ENCODE results near the gene SLC34A1. TPM values are rescaled to one million over a fixed set of nuclear protein-coding genes. Genes with fewer than 3 reads are reported as not detected.
A peak's percentile ranks its signal among the peaks of the same experiment; 100 is the strongest.

The SLC34A1 gene
- total RNA-seq, 2 donors from 2014 or later: 0.19 to 0.21 TPM

GRCh38 chr5:177425196-177425800, 41.1 kb downstream of the SLC34A1 start:
- Mint-ChIP-seq H3K36me3 (ENCODE audit: insufficient read depth in 2 of 2) (peaks cover 2 to 6% of the 10 kb centered on the region in 2 donors), H3K9me3 (no peaks in the 10 kb centered on the region), H3K27ac (peak overlapping the region; percentile 86), H3K27me3 (ENCODE audit: low read depth) (no peaks in the 10 kb centered on the region), H3K4me3 (peak overlapping the region; percentile 81 to 88), H3K4me1 (ENCODE audit: low read depth) (peaks cover 37% of the 10 kb centered on the region)
- DNase-seq (no peak), ATAC-seq (replicated peaks in 1 of 2) (no peak)

GRCh38 chr5:177425801-177426565, 41.7 kb downstream of the SLC34A1 start:
- DNase-seq: peak; percentile 100
- peaks cover 2 to 7% of the 10 kb centered on the region in 2 donors for H3K36me3 Mint-ChIP-seq (ENCODE audit: insufficient read depth in 2 of 2)
- H3K27me3 Mint-ChIP-seq (ENCODE audit: low read depth): no peaks in the 10 kb centered on the region
- peak overlapping the region; percentile 81 to 88 for H3K4me3 Mint-ChIP-seq
- peaks cover 43% of the 10 kb centered on the region for H3K4me1 Mint-ChIP-seq (ENCODE audit: low read depth)
- H3K27ac Mint-ChIP-seq: peak overlapping the region; percentile 86
- peak; percentile 79 to 80 for ATAC-seq (replicated peaks in 1 of 2)
- no peaks in the 10 kb centered on the region for H3K9me3 Mint-ChIP-seq

- Mint-ChIP-seq H3K4me3 (peak within 1 kb of the TSS; percentile 93 to 95), H3K27me3 (ENCODE audit: low read depth) (no peaks in the 10 kb centered on the region), H3K27ac (peak within 1 kb of the TSS; percentile 86), H3K9me3 (no peaks in the 10 kb centered on the region), H3K36me3 (ENCODE audit: insufficient read depth in 2 of 2) (peaks cover 2 to 9% of the 10 kb centered on the region in 2 donors), H3K4me1 (ENCODE audit: low read depth) (peaks cover 50% of the 10 kb centered on the region)
- DNase-seq (peak; percentile 74 to 78), ATAC-seq (replicated peaks in 1 of 2) (peak; percentile 6 to 61)
These were observed 42.5 kb downstream of the SLC34A1 start, which contains the start of gene GRK6 for GRCh38 chr5:177426566-177427210. Gene GRK6 (plus strand): TSS chr5:177426676. CDS start chr5:177426846, 170 bp downstream.

- no peak for DNase-seq
- no peaks in the 10 kb centered on the region for H3K27me3 Mint-ChIP-seq (ENCODE audit: low read depth)
These were observed 43.1 kb downstream of the SLC34A1 start for GRCh38 chr5:177427211-177427822.

GRCh38 chr5:177427919-177428573, 43.8 kb downstream of the SLC34A1 start:
- H3K4me3 Mint-ChIP-seq: peak overlapping the region; percentile 93 to 95
- H3K27ac Mint-ChIP-seq: peak overlapping the region; percentile 81
- ATAC-seq (replicated peaks in 1 of 2): no peak
- peak; percentile 54 to 55 for DNase-seq
- no peaks in the 10 kb centered on the region for H3K27me3 Mint-ChIP-seq (ENCODE audit: low read depth)
- H3K4me1 Mint-ChIP-seq (ENCODE audit: low read depth): peaks cover 60% of the 10 kb centered on the region
- H3K9me3 Mint-ChIP-seq: no peaks in the 10 kb centered on the region
- H3K36me3 Mint-ChIP-seq (ENCODE audit: insufficient read depth in 2 of 2): peaks cover 4 to 12% of the 10 kb centered on the region in 2 donors

More at GRCh38 chr5:177427211-177427822, 43.1 kb downstream of the SLC34A1 start:
- no peak for ATAC-seq (replicated peaks in 1 of 2)
- peaks cover 55% of the 10 kb centered on the region for H3K4me1 Mint-ChIP-seq (ENCODE audit: low read depth)
- no peaks in the 10 kb centered on the region for H3K9me3 Mint-ChIP-seq
- H3K4me3 Mint-ChIP-seq: peak overlapping the region; percentile 93 to 95
- peak overlapping the region; percentile 81 for H3K27ac Mint-ChIP-seq
- H3K36me3 Mint-ChIP-seq (ENCODE audit: insufficient read depth in 2 of 2): peaks cover 4 to 9% of the 10 kb centered on the region in 2 donors

- DNase-seq: no peak
- ATAC-seq (replicated peaks in 1 of 2): no peak
These were observed 44.5 kb downstream of the SLC34A1 start for GRCh38 chr5:177428574-177429217.

GRCh38 chr5:177429248-177430040, 45.2 kb downstream of the SLC34A1 start:
- Mint-ChIP-seq H3K36me3 (ENCODE audit: insufficient read depth in 2 of 2) (peaks cover 6 to 16% of the 10 kb centered on the region in 2 donors), H3K27me3 (ENCODE audit: low read depth) (no peaks in the 10 kb centered on the region), H3K4me3 (peak overlapping the region; percentile 93 to 95), H3K4me1 (ENCODE audit: low read depth) (peaks cover 74% of the 10 kb centered on the region), H3K9me3 (no peaks in the 10 kb centered on the region), H3K27ac (peak overlapping the region; percentile 90)
- ATAC-seq (replicated peaks in 1 of 2) (peak; percentile 47 to 52), DNase-seq (peak; percentile 91 to 97)

More at GRCh38 chr5:177428574-177429217, 44.5 kb downstream of the SLC34A1 start:
- Mint-ChIP-seq H3K36me3 (ENCODE audit: insufficient read depth in 2 of 2) (peaks cover 6 to 16% of the 10 kb centered on the region in 2 donors), H3K27ac (peak overlapping the region; percentile 90), H3K4me3 (peak overlapping the region; percentile 93 to 95), H3K9me3 (no peaks in the 10 kb centered on the region), H3K27me3 (ENCODE audit: low read depth) (no peaks in the 10 kb centered on the region), H3K4me1 (ENCODE audit: low read depth) (peaks cover 66% of the 10 kb centered on the region)

GRCh38 chr5:177430140-177430951, 46.1 kb downstream of the SLC34A1 start:
- H3K36me3 Mint-ChIP-seq (ENCODE audit: insufficient read depth in 2 of 2): peaks cover 6 to 16% of the 10 kb centered on the region in 2 donors
- no peaks in the 10 kb centered on the region for H3K9me3 Mint-ChIP-seq
- peak overlapping the region; percentile 90 for H3K27ac Mint-ChIP-seq
- ATAC-seq (replicated peaks in 1 of 2): no peak
- H3K4me1 Mint-ChIP-seq (ENCODE audit: low read depth): peaks cover 76% of the 10 kb centered on the region
- no peaks in the 10 kb centered on the region for H3K27me3 Mint-ChIP-seq (ENCODE audit: low read depth)
- no peak for DNase-seq
- peak overlapping the region; percentile 93 to 95 for H3K4me3 Mint-ChIP-seq

- Mint-ChIP-seq H3K9me3 (no peaks in the 10 kb centered on the region), H3K4me3 (peak overlapping the region; percentile 93 to 95), H3K27ac (peak overlapping the region; percentile 91), H3K36me3 (ENCODE audit: insufficient read depth in 2 of 2) (peaks cover 6 to 16% of the 10 kb centered on the region in 2 donors), H3K4me1 (ENCODE audit: low read depth) (peaks cover 77% of the 10 kb centered on the region), H3K27me3 (ENCODE audit: low read depth) (no peaks in the 10 kb centered on the region)
- ATAC-seq (replicated peaks in 1 of 2): no peak
- DNase-seq: no peak
These were observed 46.7 kb downstream of the SLC34A1 start for GRCh38 chr5:177430972-177431316.

GRCh38 chr5:177431317-177432142, 47.3 kb downstream of the SLC34A1 start:
- peak overlapping the region; percentile 91 for H3K27ac Mint-ChIP-seq

More at GRCh38 chr5:177431317-177432142, 47.3 kb downstream of the SLC34A1 start:
- H3K27me3 Mint-ChIP-seq (ENCODE audit: low read depth): no peaks in the 10 kb centered on the region
- ATAC-seq (replicated peaks in 1 of 2): peak; percentile 40 to 56
- H3K36me3 Mint-ChIP-seq (ENCODE audit: insufficient read depth in 2 of 2): peaks cover 6 to 15% of the 10 kb centered on the region in 2 donors
- H3K4me3 Mint-ChIP-seq: peak overlapping the region; percentile 93 to 95
- peaks cover 77% of the 10 kb centered on the region for H3K4me1 Mint-ChIP-seq (ENCODE audit: low read depth)
- no peaks in the 10 kb centered on the region for H3K9me3 Mint-ChIP-seq
- DNase-seq: peak; percentile 72 to 86

All from activated T-cell treated with anti-CD3 and anti-CD28 coated beads, Interleukin-2, amount 50 U/mL, for 72 hours (primary cell).